Small intestine (tissue), 7 donors: Measurements from ENCODE around the gene YIPF5. TPM values are rescaled to one million over a fixed set of nuclear protein-coding genes. Genes with fewer than 3 reads are reported as not detected.
A peak's percentile ranks its signal among the peaks of the same experiment; 100 is the strongest.

Source experiments
- DNase-seq, 2 donors: peaks; one replicate each; pipeline versions ENCODE4 v3.0.0 to v3.0.0-alpha.2; 2013
- FAIRE-seq: peaks from 2 replicates; lab custom pipeline; 2012; peaks lifted over from hg19 to GRCh38; lab: Jason Lieb, UNC
- H3K27ac ChIP-seq, 3 donors: one replicate each; pipeline ENCODE4 v1.5.1; 2013; ENCODE audit warnings: low read length in 2 of 3, mild to moderate bottlenecking in 2 of 3, control low read depth in 1 of 3, inconsistent platforms in 1 of 3, low read depth in 1 of 3, moderate library complexity in 1 of 3
- H3K27me3 ChIP-seq, 3 donors: one replicate each; pipeline ENCODE4 v1.6.1; 2013; ENCODE audit warnings: low read length in 3 of 3, inconsistent platforms in 1 of 3; ENCODE audit not compliant: control insufficient read depth in 3 of 3, insufficient read depth in 3 of 3
- H3K36me3 ChIP-seq, 3 donors: one replicate each; pipeline ENCODE4 v1.6.1; 2013; ENCODE audit warnings: low read length in 3 of 3, inconsistent platforms in 1 of 3, low read depth in 1 of 3, mild to moderate bottlenecking in 1 of 3, moderate library complexity in 1 of 3; ENCODE audit not compliant: control insufficient read depth in 3 of 3, insufficient read depth in 2 of 3
- H3K4me1 ChIP-seq, 3 donors: one replicate each; pipeline ENCODE4 v1.6.1; 2013; ENCODE audit warnings: low read length in 2 of 3, inconsistent platforms in 1 of 3, low read depth in 1 of 3, mild to moderate bottlenecking in 1 of 3, moderate library complexity in 1 of 3; ENCODE audit not compliant: control insufficient read depth in 3 of 3, insufficient read depth in 2 of 3
- H3K4me3 ChIP-seq, 3 donors: one replicate each; pipeline ENCODE4 v1.5.1; 2013; ENCODE audit warnings: low read length in 3 of 3, control low read depth in 1 of 3, inconsistent platforms in 1 of 3, low read depth in 1 of 3, mild to moderate bottlenecking in 1 of 3, moderate library complexity in 1 of 3
- H3K9me3 ChIP-seq, 2 donors: one replicate each; pipeline ENCODE4 v1.6.1; 2013; ENCODE audit warnings: low read depth in 1 of 2, low read length in 1 of 2; ENCODE audit not compliant: control insufficient read depth in 2 of 2, insufficient read depth in 1 of 2
- WGBS, 3 donors: extraction: QIAGEN DNeasy Blood & Tissue Kit; methylation state at CpG; one replicate each; pipeline ENCODE4 v1.1.7; 2013; 5-methylcytosine and 5-hydroxymethylcytosine counted together
- polyA plus RNA-seq, 4 donors: library from polyadenylated mRNA; stranded (reverse) in 3 of 4; unstranded in 1 of 4; fragments of 200-250 nt in 3 of 4; fragments of 120-200 nt in 1 of 4; gene quantifications; one replicate each; pipeline versions ENCODE4 v1.2.1 to v1.2.3, GENCODE V29; 2013
- donor health status: healthy with polysubstance abuse.
- donor health status: control.
- donor health status: control.
- donor health status: Bipolar disorder and iron deficiency.
- donor health status: healthy.

The YIPF5 gene
- polyA plus RNA-seq, 4 donors, result 16.1 to 53.2 (median 19.6) TPM

DNA sequence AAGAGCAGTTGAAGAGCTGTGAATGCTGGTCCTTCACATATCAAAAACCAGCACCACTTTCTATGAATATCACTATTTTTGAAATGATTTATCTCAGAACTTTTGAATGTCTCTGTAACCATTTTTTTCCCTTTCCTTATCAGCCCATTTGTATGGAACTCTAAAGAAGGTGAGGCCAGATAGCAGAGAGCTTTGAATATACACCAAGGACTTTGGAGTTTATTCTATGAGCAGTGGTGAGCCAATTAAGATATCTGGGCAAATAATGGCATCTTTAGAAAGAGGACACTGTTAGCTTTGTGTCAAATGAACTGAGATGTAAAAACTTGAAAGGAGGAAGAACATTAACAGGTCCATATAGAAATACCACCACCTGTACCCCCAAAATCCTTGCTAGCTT, 22.2 kb upstream of the YIPF5 start:
- Histone ChIP-seq H3K36me3 (no peaks in the 10 kb centered on the region), H3K9me3 (no peaks in the 10 kb centered on the region), H3K4me3 (no peak overlapping the region), H3K27ac (peak overlapping the region in 1 of 3 donors; percentile 75), H3K4me1 (peaks cover 3 to 45% (median 11%) of the 10 kb centered on the region in 3 donors), H3K27me3 (no peaks in the 10 kb centered on the region)
- DNase-seq, result peak; percentile 57 to 69
- FAIRE-seq, result no peak

DNA sequence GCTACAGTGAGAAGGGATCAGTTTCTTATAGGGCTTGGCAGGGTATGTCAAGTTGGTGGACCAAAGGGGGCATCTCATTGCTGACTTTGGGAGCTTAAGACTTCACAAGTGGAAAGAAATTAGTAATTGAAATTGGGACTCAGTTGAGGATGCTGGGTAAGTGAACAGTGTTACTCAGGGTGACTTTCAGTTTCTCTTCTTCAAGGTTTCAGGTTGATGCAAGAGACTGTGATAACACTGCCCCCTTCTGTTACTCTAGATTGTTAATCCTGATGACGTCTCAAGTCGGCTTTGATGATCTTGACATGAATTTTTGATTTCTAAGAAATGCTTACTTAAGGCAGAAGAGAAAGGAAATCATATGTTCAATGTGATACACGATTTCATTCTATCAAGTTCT, 21.5 kb upstream of the YIPF5 start:
- DNase-seq (peak; percentile 85), FAIRE-seq (peak; percentile 98)
- 0 to 18% (median 2%) methylated on average over 3 of the region's 3 CpGs for WGBS, 3 donors
- H3K27ac ChIP-seq, result peak overlapping the region in 2 of 3 donors; percentile 70 to 75
- H3K36me3 ChIP-seq, result no peaks in the 10 kb centered on the region
- H3K9me3 ChIP-seq, result no peaks in the 10 kb centered on the region
- H3K4me3 ChIP-seq, result no peak overlapping the region
- peaks cover 5 to 47% (median 11%) of the 10 kb centered on the region in 3 donors for H3K4me1 ChIP-seq
- H3K27me3 ChIP-seq, result no peaks in the 10 kb centered on the region

DNA sequence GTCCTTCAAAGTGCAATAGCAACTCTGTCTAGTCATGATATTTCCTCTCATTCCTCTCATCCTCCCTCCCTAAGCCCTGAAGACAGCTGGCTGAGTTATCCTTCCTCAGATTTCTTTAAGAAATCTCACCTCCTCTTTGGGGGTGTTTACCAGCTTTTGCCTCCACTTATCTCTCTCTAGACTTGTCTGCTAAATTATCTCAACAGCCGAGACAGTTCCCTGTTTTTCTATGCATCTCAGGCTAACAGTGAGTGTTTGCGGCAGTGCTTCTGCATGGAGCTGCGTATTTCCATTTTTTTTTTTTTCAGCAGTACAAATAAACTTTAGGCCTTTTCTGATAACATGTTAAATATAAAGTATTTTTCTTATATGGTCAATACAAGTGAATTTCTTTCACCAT, 21.1 kb upstream of the YIPF5 start:
- H3K36me3 ChIP-seq, result no peaks in the 10 kb centered on the region
- peak overlapping the region; percentile 34 to 75 (median 48) for H3K27ac ChIP-seq
- H3K4me1 ChIP-seq, result peaks cover 5 to 45% (median 11%) of the 10 kb centered on the region in 3 donors
- FAIRE-seq, result no peak
- H3K9me3 ChIP-seq, result no peaks in the 10 kb centered on the region
- no peak overlapping the region for H3K4me3 ChIP-seq
- WGBS, 3 donors, result 84 to 86% (median 84%) methylated on average over 3 of the region's 3 CpGs
- H3K27me3 ChIP-seq, result no peaks in the 10 kb centered on the region
- no peak for DNase-seq

DNA sequence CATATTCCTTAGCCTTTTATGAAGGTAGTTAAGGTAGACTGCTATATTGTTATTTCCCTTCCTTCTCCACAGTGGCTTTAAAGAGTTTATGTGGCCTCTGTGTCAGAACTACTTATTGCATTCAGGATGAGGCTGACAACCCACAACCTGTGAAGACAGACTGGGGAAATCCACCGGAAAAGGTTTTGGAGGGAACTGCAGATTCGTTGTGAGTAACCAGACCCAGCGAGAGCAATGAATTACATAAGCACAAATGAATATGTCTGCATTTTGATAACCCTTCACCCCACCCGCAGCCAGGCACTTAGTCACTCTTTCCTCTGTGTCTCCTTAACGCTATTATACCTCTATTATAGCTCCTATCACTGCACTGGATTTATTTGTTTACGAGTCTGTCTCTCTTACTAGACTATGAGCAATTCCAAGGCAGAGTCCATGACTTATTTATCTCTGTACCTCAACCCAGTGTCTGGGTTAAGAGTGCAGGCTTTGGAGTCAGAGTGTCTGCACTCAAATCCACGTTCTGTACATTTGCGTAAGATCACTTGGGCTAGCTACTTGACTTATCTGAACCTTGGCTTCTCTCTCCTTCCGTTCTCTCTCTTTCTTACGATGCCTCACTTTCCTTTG, 19.5 kb upstream of the YIPF5 start:
- H3K36me3 ChIP-seq, result no peaks in the 10 kb centered on the region
- 8 to 39% (median 11%) methylated on average over 10 of the region's 10 CpGs for WGBS, 3 donors
- no peak overlapping the region for H3K4me3 ChIP-seq
- H3K4me1 ChIP-seq, result peaks cover 5 to 39% (median 11%) of the 10 kb centered on the region in 3 donors
- peak overlapping the region; percentile 50 to 75 (median 59) for H3K27ac ChIP-seq
- no peaks in the 10 kb centered on the region for H3K9me3 ChIP-seq
- FAIRE-seq (peak; percentile 26), DNase-seq (peak; percentile 81 to 93)
- H3K27me3 ChIP-seq, result no peaks in the 10 kb centered on the region

DNA sequence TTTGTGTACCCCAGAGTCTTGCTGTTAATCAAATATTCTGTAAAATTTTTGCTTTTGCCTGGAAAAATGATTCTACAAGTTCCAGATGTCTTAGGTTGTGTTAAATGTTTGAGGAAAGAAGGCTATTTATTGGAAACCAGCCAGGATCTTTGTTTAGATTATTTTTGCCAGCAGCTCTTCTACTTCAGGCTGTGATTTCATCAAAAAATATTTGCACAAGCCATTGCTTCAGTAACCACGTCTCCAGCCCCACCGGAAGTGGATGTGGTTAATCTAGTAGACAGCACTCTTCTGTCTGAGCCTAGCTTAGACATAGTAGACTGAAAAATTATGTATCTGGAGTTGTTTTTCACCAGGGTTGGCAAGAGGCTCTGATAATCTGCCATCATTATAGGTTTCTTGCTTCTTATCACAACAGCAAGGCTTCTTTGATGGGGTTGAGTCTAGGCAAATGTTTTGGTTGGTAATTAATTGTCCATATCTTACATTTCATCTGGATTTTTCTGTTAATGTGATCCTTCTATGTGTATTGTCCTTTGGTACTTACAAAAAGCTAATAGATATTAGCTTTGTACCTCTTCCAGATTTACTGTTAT, 17.3 kb upstream of the YIPF5 start:
- Histone ChIP-seq H3K36me3 (no peaks in the 10 kb centered on the region), H3K4me1 (peaks cover 5 to 33% (median 9%) of the 10 kb centered on the region in 3 donors), H3K4me3 (no peak overlapping the region), H3K27me3 (no peaks in the 10 kb centered on the region), H3K27ac (peak overlapping the region in 2 of 3 donors; percentile 5 to 62), H3K9me3 (no peaks in the 10 kb centered on the region)
- DNase-seq, result peak; percentile 43 to 66
- 3 to 44% (median 37%) methylated on average over 2 of the region's 2 CpGs for WGBS, 3 donors
- no peak for FAIRE-seq

DNA sequence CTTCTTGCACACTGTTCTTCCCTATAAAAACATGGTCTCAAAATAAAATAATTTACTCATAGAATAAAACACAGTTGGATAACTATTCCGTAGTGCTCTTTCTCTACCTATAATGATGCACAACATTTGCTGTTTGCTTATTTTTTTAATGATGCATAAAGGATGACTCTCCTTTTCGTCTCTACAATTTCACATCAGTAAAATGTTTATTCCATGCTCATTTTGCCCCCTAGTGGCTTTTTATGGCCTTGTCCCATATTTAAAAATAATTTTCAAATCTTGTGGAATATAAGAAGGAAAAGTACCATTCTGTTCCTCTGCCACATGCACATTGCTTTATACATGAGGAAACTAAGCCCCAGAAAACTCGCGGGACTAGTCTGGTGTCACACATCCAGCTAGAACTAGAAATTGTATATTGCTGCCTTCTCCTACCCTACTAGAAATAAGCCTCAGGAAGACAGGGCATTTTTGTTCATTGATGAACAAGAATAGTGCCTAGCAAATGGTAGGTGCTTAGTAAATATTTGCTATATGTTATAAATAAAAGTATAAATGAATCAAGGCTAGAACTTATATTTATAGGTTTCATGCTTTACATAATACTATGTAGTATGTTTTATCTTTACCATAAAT, 12.9 kb upstream of the YIPF5 start:
- peaks cover 0 to 3% (median 0%) of the 10 kb centered on the region in 3 donors for H3K27me3 ChIP-seq
- WGBS, 3 donors, result 16 to 25% (median 23%) methylated on average over 4 of the region's 4 CpGs
- no peak overlapping the region for H3K27ac ChIP-seq
- FAIRE-seq (peak; percentile 44), DNase-seq (peak in 1 of 2 donors; percentile 20)
- H3K4me3 ChIP-seq, result no peak overlapping the region
- H3K4me1 ChIP-seq, result peaks cover 0 to 5% (median 3%) of the 10 kb centered on the region in 3 donors
- no peaks in the 10 kb centered on the region for H3K9me3 ChIP-seq
- no peaks in the 10 kb centered on the region for H3K36me3 ChIP-seq

DNA sequence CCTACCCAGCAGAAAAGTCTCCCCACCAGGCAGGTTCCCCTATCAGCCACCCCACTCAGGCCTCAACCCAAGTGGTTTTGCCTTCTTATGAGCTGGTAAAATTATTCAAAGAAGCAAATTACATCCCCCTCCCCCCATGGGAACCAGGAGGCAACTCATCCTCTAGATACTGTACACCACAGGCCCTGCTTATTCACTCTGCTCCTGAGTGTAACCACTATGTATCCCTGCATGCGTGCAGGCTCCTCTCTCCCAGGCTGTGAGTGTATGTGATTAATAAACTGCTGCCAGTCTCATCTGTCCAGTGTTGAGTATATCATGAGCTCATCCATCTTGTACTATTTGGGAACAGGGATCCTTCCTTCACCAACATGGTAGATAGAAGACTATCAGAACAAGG, 8.8 kb upstream of the YIPF5 start:
- Histone ChIP-seq H3K27me3 (peaks cover 0 to 5% (median 0%) of the 10 kb centered on the region in 3 donors), H3K4me1 (no peaks in the 10 kb centered on the region), H3K9me3 (no peaks in the 10 kb centered on the region), H3K36me3 (no peaks in the 10 kb centered on the region), H3K4me3 (no peak overlapping the region), H3K27ac (no peak overlapping the region)
- WGBS, 3 donors, result 92 to 96% (median 96%) methylated on average over 1 of the region's 1 CpG
- FAIRE-seq, result no peak
- DNase-seq, result no peak

DNA sequence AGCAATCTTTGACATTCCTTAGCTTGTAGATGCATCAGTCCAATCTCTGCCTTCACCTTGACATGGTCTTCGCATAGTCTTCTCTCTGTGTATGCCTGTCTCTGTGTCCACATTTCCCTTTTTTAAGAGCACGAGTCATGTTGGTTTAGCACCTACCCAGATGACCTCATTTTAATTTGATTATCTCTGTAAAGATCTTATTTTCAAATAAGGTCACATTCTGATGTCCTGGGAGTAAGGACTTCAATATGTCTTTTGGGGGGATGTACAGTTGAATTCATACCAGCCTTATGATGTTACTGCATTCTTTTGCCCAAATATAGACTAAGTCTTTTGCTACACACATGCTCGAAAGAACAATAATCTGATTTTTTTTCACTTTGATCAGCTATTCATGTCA, 7.1 kb upstream of the YIPF5 start:
- DNase-seq, result no peak
- H3K27ac ChIP-seq, result no peak overlapping the region
- no peak for FAIRE-seq
- H3K4me1 ChIP-seq, result no peaks in the 10 kb centered on the region
- no peaks in the 10 kb centered on the region for H3K9me3 ChIP-seq
- no peak overlapping the region for H3K4me3 ChIP-seq
- 66 to 83% (median 71%) methylated on average over 3 of the region's 3 CpGs for WGBS, 3 donors
- H3K36me3 ChIP-seq, result no peaks in the 10 kb centered on the region
- H3K27me3 ChIP-seq, result peaks cover 0 to 5% (median 0%) of the 10 kb centered on the region in 3 donors
